Measurements from ENCODE around the gene DGCR8.

Gene DGCR8

DNA sequence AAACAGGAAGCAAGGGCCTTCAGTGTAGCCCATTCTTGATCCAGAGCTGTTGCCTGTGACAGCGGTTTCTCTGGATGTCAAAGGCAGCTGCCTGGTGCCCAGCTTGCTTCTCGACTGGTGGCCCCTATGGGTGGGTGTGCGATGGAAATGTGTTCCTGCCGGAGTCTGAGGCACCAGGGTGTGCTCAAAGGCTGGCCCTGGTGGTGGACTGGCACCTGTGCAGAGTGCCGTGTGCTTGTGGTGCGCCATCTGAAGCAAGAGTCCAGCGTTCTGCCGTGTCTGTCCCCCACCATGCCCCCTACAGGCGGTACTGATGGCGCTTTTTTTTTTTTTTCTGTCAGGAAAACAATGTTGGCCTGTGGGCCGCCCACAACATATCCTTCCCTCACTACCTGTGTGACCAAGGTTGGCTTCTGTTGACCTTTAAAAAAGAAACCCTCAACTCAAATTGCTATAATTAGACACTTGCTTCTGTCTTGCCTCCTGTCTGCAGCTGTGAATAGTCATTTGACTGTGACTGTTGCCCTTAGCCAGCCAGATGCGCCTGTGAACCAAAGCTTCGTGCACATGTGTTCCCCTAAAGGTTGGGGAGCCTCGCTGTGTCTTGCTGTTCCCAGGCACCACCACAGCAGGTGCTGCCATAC, 31.1 kb downstream of the DGCR8 start:
- DNase-seq: peak in 1 of 2 donors; percentile 45

DNA sequence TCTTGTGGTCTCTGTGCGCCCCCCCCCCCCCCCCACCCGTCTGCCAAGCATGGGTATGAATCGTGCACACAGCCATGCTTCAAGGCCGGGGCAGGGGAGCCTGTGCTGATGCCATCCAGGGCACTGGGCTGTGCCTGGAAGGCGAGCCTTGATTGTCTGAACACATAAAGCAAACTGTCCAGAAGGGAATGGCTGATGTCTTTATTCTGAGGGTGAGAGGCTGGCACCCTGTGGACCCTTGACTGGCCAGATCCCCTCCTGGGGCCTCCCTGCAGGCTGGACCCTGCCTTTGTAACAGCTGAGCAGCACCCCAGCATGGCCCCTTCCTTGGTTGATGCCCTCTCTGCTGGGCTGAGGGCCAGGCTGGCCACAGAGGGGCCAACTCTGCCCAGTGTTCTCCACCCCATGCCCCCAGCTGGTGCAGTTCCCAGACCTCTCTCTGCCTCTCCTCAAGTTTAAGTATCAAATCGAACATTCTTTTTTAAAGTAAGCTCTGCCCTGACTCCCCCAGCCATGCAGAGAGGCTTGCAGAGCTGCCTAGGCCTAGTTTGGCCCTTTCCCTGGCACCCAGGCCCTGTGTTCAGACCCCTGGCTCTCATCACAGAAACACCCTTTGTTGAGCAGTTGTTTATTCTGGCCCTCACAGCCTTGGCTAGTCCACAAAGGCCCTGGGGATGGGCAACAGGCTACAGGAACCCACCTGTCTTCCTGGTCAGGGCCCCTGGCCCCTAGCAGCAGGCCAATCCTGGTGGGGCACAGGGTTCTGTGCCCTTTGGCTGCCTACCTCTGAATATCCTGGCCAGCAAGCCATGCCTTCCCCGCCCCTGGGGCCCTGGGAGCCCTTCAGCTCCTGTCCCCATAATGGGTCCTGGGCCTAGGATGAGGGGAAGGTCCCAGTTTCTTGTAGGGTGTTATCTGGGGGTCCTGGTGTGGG, 31.9 kb downstream of the DGCR8 start:
- no peak for DNase-seq

DNA sequence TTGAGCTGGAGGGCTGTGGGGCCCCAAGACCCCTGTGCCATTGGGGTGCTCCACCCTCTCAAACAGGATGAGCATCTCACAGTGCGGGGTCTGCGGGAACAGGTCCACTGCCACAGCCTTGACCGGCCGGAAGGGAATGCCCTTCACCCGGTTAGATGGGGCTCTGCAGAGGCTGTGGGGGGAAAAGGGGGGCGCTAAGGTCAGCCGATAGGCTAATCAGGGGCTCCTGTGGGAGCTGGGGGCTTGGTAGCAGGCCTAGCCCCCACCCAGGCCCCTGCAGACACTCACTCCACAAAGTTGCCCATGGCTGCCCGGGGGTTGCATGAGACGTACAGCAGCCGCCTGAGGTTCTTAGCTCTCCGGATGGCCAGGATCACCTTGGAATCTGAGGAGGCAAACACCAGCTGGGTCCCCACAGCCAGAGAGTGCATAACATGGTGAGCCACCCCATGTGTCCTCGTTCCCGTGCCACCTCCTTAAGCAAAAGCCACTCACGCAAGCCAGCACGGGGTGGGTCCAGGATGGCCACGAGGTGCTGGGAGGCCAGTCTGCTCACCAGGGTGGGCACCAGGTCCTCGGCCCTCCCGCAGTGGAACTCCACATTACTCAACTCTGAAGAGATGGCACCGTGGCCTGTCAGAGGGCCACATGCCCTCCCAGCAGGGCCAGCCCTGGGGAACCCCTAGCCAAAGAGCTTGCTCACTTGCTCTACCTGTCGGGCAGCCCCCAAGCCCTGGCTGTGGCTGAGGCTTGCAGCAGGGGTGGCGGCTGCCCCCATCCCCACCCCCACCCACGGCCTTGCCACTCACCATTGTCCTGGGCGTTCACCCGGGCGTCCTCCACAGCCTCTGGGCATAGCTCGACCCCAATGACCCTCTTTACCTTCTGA, 32.8 kb downstream of the DGCR8 start:
- no peak for DNase-seq

GRCh38 chr22:20113551-20114310, 33.7 kb downstream of the DGCR8 start:
- no peak for DNase-seq

- no peak for DNase-seq
Observed at GRCh38 chr22:20114506-20115475, 34.8 kb downstream of the DGCR8 start.

DNA sequence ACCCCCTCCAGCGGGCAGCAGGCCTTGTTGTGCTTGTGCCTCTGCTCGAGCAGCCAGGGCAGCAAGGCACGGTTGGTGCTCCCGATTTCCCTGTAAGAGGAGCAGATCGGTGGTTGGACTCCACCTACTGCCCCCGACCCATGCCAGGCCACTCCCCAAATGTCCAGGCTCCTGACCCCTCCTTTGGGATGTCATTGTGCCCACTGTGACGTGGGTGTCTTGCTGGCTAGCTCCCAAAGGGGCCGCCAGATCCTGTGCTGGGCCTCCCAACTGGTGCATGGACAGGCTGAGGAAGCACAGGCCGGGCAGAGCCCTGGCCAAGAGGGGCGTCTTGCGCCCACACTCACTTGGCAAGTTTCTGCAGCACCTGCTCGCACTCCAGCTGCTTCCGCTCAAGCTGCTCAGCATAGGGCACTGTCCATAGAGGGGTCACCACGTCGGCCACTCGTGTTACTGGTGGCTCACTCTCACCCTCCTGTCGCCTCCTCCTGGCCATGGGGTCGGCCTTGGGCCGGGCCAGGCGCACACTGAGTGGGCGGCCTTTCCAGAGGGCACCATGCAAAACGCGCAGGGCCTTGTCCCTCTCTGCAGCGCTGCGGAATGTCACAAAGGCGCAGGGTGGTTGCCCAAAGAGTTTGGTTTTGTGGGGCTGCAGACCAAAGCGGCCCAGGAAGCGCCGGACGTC, 35.8 kb downstream of the DGCR8 start, which contains the start of gene RANBP1:
RANBP1 (plus strand) TSS at position 414 of the 685 bp plus-strand sequence; CDS start at position 495, 81 bp downstream.
- DNase-seq: no peak

DNA sequence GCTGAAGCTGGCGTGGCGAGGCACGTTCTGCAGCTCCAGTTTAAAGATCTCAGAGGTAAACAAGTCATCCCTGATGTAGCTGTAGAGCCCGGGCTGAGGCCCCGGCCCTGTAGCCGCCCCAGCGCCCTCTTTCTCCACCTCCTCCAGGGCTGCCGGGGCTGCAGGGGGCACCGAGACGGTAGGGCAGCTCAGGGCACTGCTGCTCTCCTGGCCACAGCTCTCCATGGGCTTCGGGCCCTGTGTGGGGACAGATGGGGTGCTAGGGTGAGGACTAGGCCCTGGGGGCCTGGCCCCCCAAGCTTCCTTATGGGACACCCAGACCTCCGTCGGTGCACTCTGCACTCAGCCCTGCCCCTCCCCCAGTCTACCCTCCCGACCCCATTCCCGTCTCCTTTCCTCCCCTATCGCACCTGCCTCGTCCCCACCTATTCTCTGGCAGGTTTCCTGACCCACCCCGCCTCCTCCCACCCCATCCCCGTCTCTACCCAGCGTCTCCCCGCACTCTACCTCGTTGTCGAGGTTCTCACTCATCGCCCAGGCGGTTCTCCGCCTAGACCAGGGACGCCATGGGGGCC, 36.4 kb downstream of the DGCR8 start:
- DNase-seq: no peak

DNA sequence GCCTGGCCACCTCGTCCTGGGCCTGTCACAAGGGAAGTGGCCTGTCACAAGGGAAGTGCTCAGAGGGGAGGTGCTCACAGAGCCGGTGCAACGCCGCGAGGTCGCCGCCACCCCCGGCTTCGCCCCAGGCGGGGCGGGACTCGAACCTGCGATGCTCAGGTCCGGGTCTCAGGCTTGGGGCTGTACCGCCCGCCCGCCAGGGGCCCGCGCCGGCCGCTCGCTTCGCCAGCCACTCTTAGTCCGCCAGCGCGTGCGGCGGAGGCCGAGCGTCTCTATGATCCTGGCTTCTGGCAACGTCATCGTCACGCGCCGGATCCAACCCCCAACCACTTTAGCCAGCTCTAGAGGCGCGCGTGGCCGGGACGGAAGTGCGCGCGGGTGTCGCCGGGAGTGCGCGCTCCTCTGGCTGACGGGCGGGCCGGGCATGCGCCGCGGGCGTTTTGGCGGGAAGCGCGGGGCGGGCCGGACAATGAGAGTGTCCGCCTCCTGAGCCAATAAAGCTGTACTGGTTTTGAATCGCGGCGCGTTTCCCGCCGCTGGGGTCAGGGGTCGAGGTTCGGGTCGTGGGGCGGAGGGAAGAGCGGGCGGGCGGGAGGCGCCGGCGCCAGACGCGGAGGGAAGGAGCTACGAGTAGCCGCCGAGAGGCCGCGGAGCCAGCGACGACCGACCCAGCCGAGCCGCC, 37.1 kb downstream of the DGCR8 start, which contains the start of gene TRMT2A:
TRMT2A (minus strand) TSS at position 276 of the 682 bp plus-strand sequence. CDS start 320 bp downstream, outside the sequence.
- DNase-seq: peak; percentile 97 to 98

DNA sequence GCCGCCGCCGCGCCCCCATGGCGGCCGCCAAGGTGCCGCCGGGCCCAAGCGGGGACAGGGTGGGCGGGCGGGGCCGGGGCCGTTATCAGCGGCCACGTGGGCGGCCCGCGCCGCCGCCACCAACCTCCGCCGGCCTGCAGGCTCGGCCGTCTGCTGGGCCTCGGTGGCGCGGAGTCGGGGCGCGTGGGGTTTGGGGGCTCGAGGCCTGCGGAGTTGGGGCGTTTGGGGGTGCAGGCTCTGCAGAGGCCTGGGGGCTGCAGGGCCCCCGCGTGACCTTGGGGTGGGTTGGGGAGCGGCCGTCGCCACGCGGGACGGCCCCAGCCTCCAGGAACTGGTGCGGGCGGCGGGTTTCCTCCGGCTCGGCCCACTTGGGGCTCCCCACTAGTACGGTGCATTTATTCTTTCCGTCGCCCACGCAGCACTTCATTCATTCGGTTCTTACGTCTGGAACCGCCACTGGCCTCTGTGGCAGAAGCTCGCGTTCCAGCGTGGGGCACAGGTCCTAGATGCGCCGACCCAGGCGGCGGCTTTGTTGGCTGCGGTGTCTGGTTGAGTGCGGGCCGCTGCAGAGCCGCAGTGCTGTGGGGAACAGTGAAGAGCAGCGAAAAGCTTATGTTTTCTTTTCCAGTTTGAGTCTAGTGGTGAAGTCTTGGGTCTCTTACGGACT, 37.7 kb downstream of the DGCR8 start:
- peak; percentile 27 to 59 for DNase-seq

DNA sequence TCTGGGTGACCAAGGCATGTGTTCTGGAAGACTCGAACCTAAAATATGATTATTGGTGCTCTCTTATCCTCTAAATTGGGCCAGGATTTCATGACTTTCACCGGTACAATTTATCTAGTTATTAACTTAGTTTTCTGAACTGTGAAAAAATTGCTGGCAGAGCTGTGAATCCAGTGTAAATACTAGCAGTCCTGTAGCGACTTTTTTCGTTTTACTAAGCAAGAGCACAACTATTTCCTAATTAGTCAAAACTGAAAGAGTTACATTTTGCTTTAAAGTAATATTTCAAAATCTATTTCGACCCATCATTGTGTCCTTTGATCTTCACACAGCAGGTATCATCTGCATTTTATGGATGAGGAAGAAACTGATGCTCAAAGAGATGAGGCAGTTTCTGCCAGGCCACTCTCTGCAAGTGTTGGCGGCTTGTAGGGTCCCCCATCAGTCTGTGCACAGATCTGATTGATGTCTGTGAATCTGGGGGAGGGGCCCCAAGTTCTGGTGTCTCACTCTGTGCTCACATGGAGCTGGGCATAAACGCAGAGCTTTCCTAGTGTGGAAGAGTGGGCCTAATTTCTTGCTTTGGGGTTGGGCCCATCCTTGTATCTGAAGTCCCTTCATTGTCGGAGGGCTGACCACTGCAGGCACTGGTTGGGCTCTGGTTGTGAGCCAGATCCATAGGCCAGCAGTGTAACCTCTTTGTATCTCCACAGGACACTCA, 38.4 kb downstream of the DGCR8 start:
- DNase-seq: no peak

GRCh38 chr22:20121856-20122415, 41.9 kb downstream of the DGCR8 start:
- DNase-seq: no peak

DNA sequence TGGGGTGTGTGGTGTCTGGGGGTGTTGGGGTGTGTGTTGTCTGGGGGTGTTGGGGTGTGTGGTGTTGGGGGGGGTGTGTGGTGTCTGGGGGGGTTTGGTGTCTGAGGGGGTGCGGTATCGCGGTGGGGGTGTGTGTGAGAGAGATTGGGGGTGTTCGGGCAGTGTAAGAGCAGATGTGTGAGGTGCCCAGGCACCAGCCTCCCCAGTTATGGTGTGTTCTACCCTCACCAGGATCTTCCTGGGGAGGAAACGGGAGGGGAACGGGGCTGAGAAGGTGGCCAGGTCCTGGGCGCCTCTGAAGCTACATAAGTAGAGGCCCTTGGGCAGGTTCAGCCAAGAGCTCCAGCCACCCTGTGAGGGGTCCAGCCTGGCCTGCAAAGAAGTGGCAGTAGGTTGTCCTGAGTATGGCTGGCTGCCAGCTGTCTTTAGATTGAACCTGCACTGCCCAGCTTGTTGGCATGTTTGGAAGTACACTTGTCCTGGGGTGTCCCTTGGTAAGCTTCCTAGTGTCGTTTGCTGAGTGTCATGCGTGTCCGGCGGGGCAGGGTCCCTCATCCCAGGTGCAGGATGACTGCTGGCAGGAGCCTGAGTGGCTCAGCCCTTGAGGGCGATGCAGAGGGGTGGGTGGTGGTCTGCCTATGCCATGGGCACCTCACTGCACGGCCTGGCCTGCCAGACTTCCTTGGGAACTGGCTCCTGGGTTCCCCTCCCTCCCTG, 43.5 kb downstream of the DGCR8 start:
- DNase-seq: no peak

DNA sequence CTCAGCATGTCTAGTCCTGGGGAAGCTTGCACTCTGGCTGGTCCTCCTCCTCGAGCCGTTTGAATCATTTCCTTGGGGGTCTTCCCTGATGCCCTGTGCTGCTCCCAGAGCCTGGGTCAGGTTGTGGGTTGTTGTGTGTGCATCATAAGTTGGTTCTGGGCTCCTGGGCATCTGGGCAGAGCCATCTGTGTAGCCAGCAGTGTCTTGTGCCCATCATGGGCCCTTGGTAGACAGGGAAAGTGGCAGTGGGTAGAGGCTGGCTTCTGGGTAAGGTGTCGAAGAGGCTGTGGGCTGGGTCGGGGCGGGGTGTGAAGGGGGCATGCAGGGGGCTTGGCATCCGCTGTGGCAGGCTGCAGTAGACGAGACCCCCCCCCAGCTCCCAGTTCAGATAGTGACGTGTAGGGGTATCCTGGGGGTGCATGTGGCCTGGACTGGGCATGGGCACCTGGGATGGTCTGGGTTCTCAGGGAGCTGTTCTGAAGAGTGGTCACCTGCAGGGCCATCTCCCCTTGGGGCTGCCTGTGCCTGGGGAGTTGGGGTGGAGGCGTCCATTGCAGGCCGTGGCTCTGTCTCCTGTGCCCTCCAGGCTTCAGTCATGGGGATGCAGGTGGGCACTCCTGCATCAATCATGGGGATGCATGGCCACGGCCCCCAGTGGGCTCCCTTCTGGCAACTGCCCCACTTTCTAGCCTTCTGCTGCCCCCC, 44.2 kb downstream of the DGCR8 start:
- DNase-seq: no peak

GRCh38 chr22:20125201-20126174, 45.4 kb downstream of the DGCR8 start:
- no peak for DNase-seq
